ENCODE measurements around the gene HCN1. TPM values are rescaled to one million over a fixed set of nuclear protein-coding genes. Genes with fewer than 3 reads are reported as not detected.

The HCN1 gene
- total RNA-seq, 2 donors from 2014 or later, result 5.9 to 10.8 TPM

- no peaks in the 10 kb centered on the region for H3K9me3 Mint-ChIP-seq
- no peak overlapping the region for H3K4me3 Mint-ChIP-seq
- TF ChIP-seq CTCF (conservative IDR thresholded peaks at IDR 0.05), result no peak
- no peaks in the 10 kb centered on the region for H3K36me3 ChIP-seq (ENCODE audit: control insufficient read depth, insufficient read depth, low read length)
- H3K27me3 ChIP-seq (ENCODE audit: control insufficient read depth, insufficient read depth, low read length, poor library complexity, severe bottlenecking), result no peaks in the 10 kb centered on the region
- H3K36me3 Mint-ChIP-seq (ENCODE audit: low read depth), result no peaks in the 10 kb centered on the region
- H3K4me1 Mint-ChIP-seq, result no peaks in the 10 kb centered on the region
- H3K4me3 ChIP-seq (ENCODE audit: low read length), result no peak overlapping the region
- no peaks in the 10 kb centered on the region for H3K4me1 ChIP-seq (ENCODE audit: control insufficient read depth, insufficient read depth, low read length)
- no peaks in the 10 kb centered on the region for H3K9me3 ChIP-seq (ENCODE audit: control insufficient read depth, low read length)
- no peak overlapping the region for H3K27ac ChIP-seq (ENCODE audit: low read depth, low read length)
- no peaks in the 10 kb centered on the region for H3K27me3 Mint-ChIP-seq (ENCODE audit: insufficient read depth)
- DNase-seq, result no peak
- H3K27ac Mint-ChIP-seq, result no peak overlapping the region
- no peak overlapping the region for H3K9ac ChIP-seq (ENCODE audit: extremely low read depth, low read length, poor library complexity, severe bottlenecking)
Observed at GRCh38 chr5:45437752-45438151, 258.4 kb downstream of the HCN1 start.

GRCh38 chr5:45417285-45417998, 278.7 kb downstream of the HCN1 start:
- H3K36me3 Mint-ChIP-seq (ENCODE audit: low read depth), result no peaks in the 10 kb centered on the region
- 90% methylated on average over 2 of the region's 2 CpGs; no CpG with 5 or more reads in 1 of the 2 experiments for WGBS, 2 experiments (ENCODE audit: insufficient coverage in 1 of 2, insufficient read length in 1 of 2)
- Histone ChIP-seq H3K9me3 (ENCODE audit: control insufficient read depth, low read length) (no peaks in the 10 kb centered on the region), H3K4me1 (ENCODE audit: control insufficient read depth, insufficient read depth, low read length) (no peaks in the 10 kb centered on the region), H3K4me3 (ENCODE audit: low read length) (no peak overlapping the region), H3K27ac (ENCODE audit: low read depth, low read length) (no peak overlapping the region), H3K27me3 (ENCODE audit: control insufficient read depth, insufficient read depth, low read length, poor library complexity, severe bottlenecking) (no peaks in the 10 kb centered on the region), H3K9ac (ENCODE audit: extremely low read depth, low read length, poor library complexity, severe bottlenecking) (no peak overlapping the region), H3K36me3 (ENCODE audit: control insufficient read depth, insufficient read depth, low read length) (no peaks in the 10 kb centered on the region)
- no peak for DNase-seq
- H3K4me1 Mint-ChIP-seq, result peaks cover 4% of the 10 kb centered on the region
- H3K27me3 Mint-ChIP-seq (ENCODE audit: insufficient read depth), result no peaks in the 10 kb centered on the region
- no peak overlapping the region for H3K27ac Mint-ChIP-seq
- no peak overlapping the region for H3K4me3 Mint-ChIP-seq
- no peaks in the 10 kb centered on the region for H3K9me3 Mint-ChIP-seq
- no peak for TF ChIP-seq CTCF (conservative IDR thresholded peaks at IDR 0.05)

- Histone ChIP-seq H3K4me1 (ENCODE audit: control insufficient read depth, insufficient read depth, low read length) (no peaks in the 10 kb centered on the region), H3K27ac (ENCODE audit: low read depth, low read length) (no peak overlapping the region), H3K27me3 (ENCODE audit: control insufficient read depth, insufficient read depth, low read length, poor library complexity, severe bottlenecking) (no peaks in the 10 kb centered on the region), H3K4me3 (ENCODE audit: low read length) (no peak overlapping the region), H3K36me3 (ENCODE audit: control insufficient read depth, insufficient read depth, low read length) (no peaks in the 10 kb centered on the region), H3K9me3 (ENCODE audit: control insufficient read depth, low read length) (no peaks in the 10 kb centered on the region), H3K9ac (ENCODE audit: extremely low read depth, low read length, poor library complexity, severe bottlenecking) (no peak overlapping the region)
- no peak overlapping the region for H3K27ac Mint-ChIP-seq
- no peak for TF ChIP-seq CTCF (conservative IDR thresholded peaks at IDR 0.05)
- no peaks in the 10 kb centered on the region for H3K9me3 Mint-ChIP-seq
- H3K4me1 Mint-ChIP-seq, result peaks cover 18% of the 10 kb centered on the region
- WGBS, 2 experiments (ENCODE audit: insufficient coverage in 1 of 2, insufficient read length in 1 of 2), result 83 to 89% methylated on average over 1 to 2 of the region's 2 CpGs
- H3K36me3 Mint-ChIP-seq (ENCODE audit: low read depth), result no peaks in the 10 kb centered on the region
- no peaks in the 10 kb centered on the region for H3K27me3 Mint-ChIP-seq (ENCODE audit: insufficient read depth)
- DNase-seq, result no peak
- no peak overlapping the region for H3K4me3 Mint-ChIP-seq
Observed at GRCh38 chr5:45414620-45415573, 281.3 kb downstream of the HCN1 start.
